Measurements from ENCODE around the gene PLK5.

The PLK5 gene

GRCh38 chr19:1576242-1577089 is 52.6 kb downstream of the PLK5 start:
- H3K4me3 ChIP-seq (ENCODE audit: low read depth, low read length), result no peak overlapping the region
- DNase-seq (ENCODE audit: low read depth), result no peak
- TF ChIP-seq MYC (IDR thresholded peaks at IDR 0.05; ENCODE audit: low read depth, low read length), result no peak
- no peak for TF ChIP-seq POLR2A (IDR thresholded peaks at IDR 0.05; ENCODE audit: extremely low read depth, insufficient read length)
- TF ChIP-seq CTCF (IDR thresholded peaks at IDR 0.05; ENCODE audit: low read depth, low read length), result no peak
- no peak for TF ChIP-seq MAX (IDR thresholded peaks at IDR 0.05; ENCODE audit: low read depth, low read length)

- DNase-seq (ENCODE audit: low read depth), result no peak
- H3K4me3 ChIP-seq (ENCODE audit: low read depth, low read length), result no peak overlapping the region
- no peak for TF ChIP-seq MAX (IDR thresholded peaks at IDR 0.05; ENCODE audit: low read depth, low read length)
- TF ChIP-seq CTCF (IDR thresholded peaks at IDR 0.05; ENCODE audit: low read depth, low read length), result no peak
- TF ChIP-seq POLR2A (IDR thresholded peaks at IDR 0.05; ENCODE audit: extremely low read depth, insufficient read length), result no peak
- TF ChIP-seq MYC (IDR thresholded peaks at IDR 0.05; ENCODE audit: low read depth, low read length), result no peak
Measured at GRCh38 chr19:1577090-1577928, 53.4 kb downstream of the PLK5 start.

- TF ChIP-seq CTCF (IDR thresholded peaks at IDR 0.05; ENCODE audit: low read depth, low read length) (no peak), MYC (IDR thresholded peaks at IDR 0.05; ENCODE audit: low read depth, low read length) (no peak), MAX (IDR thresholded peaks at IDR 0.05; ENCODE audit: low read depth, low read length) (no peak), POLR2A (IDR thresholded peaks at IDR 0.05; ENCODE audit: extremely low read depth, insufficient read length) (no peak)
- DNase-seq (ENCODE audit: low read depth), result no peak
- H3K4me3 ChIP-seq (ENCODE audit: low read depth, low read length), result no peak overlapping the region
Measured at GRCh38 chr19:1577929-1578618, 54.2 kb downstream of the PLK5 start.

GRCh38 chr19:1579222-1579621 is 55.3 kb downstream of the PLK5 start:
- TF ChIP-seq MYC (IDR thresholded peaks at IDR 0.05; ENCODE audit: low read depth, low read length), result no peak
- TF ChIP-seq MAX (IDR thresholded peaks at IDR 0.05; ENCODE audit: low read depth, low read length), result no peak
- no peak for TF ChIP-seq CTCF (IDR thresholded peaks at IDR 0.05; ENCODE audit: low read depth, low read length)
- no peak for TF ChIP-seq POLR2A (IDR thresholded peaks at IDR 0.05; ENCODE audit: extremely low read depth, insufficient read length)
- no peak for DNase-seq (ENCODE audit: low read depth)

GRCh38 chr19:1580382-1580781 is 56.5 kb downstream of the PLK5 start:
- H3K4me3 ChIP-seq (ENCODE audit: low read depth, low read length), result no peak overlapping the region
- no peak for TF ChIP-seq MAX (IDR thresholded peaks at IDR 0.05; ENCODE audit: low read depth, low read length)
- no peak for TF ChIP-seq POLR2A (IDR thresholded peaks at IDR 0.05; ENCODE audit: extremely low read depth, insufficient read length)
- no peak for TF ChIP-seq CTCF (IDR thresholded peaks at IDR 0.05; ENCODE audit: low read depth, low read length)
- no peak for TF ChIP-seq MYC (IDR thresholded peaks at IDR 0.05; ENCODE audit: low read depth, low read length)
- no peak for DNase-seq (ENCODE audit: low read depth)

More at GRCh38 chr19:1579222-1579621, 55.3 kb downstream of the PLK5 start:
- no peak overlapping the region for H3K4me3 ChIP-seq (ENCODE audit: low read depth, low read length)

All from NB4 (cell line).